D721Med (cell line): ENCODE results near the gene SDF4.

Source experiments
- DNase-seq: peaks from one replicate; pipeline ENCODE4 v3.0.0; 2011; ENCODE audit warnings: low spot score; ENCODE audit not compliant: insufficient read length
- FAIRE-seq: peaks from 2 replicates; lab custom pipeline; 2011; peaks lifted over from hg19 to GRCh38; lab: Jason Lieb, UNC
- CTCF ChIP-seq: IDR thresholded peaks from 2 replicates; pipeline ENCODE4 v1.5.1; 2012; ENCODE audit warnings: mild to moderate bottlenecking, control low read depth; ENCODE audit not compliant: insufficient read depth; ENCODE audit errors: missing control alignments

Gene SDF4

GRCh38 chr1:1230656-1231399 lies 973 bp downstream of the SDF4 start:
- FAIRE-seq: no peak
- no peak for TF ChIP-seq CTCF
- DNase-seq: no peak

DNA sequence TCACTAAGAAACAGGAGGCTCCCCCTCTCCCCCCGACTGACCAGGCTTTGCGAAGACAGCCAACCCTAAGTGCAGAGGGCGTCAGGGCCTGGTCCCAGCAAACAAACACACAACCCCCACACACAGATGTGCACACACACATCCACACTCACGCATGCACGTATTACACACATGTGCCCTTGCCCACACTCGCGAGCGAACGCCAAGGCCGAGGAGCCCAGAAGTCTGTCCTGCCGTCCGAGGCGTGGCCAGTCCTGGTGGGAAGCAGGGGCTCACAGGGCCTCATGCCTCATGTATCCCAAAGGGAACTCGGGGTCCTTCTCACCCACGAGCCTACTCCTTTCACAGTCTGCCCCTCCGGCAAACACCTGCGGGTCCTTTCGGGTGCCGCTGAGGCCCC lies 2.0 kb downstream of the SDF4 start:
- no peak for TF ChIP-seq CTCF
- FAIRE-seq (no peak), DNase-seq (no peak)

- FAIRE-seq: no peak
- DNase-seq: no peak
These were observed 3.0 kb downstream of the SDF4 start for GRCh38 chr1:1228596-1229321.

DNA sequence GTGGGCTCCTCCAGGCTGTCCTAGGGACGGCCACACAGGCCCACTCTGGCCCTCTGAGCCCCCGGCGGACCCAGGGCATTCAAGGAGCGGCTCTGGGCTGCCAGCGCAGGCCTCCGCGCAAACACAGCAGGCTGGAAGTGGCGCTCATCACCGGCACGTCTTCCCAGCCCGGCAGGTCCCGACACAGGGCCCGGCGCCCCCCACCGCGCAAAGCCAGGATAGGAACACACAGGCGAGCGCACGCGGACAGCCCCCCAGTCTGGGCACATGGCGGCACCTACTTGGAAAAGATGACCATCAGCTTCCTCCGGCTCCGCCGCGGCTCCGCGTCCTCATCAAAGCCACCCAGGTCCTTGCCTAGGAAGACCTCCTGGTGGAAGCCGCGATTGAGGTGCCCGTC lies 3.6 kb downstream of the SDF4 start:
- FAIRE-seq: no peak
- TF ChIP-seq CTCF: no peak
- no peak for DNase-seq

More at GRCh38 chr1:1228596-1229321, 3.0 kb downstream of the SDF4 start:
- no peak for TF ChIP-seq CTCF

DNA sequence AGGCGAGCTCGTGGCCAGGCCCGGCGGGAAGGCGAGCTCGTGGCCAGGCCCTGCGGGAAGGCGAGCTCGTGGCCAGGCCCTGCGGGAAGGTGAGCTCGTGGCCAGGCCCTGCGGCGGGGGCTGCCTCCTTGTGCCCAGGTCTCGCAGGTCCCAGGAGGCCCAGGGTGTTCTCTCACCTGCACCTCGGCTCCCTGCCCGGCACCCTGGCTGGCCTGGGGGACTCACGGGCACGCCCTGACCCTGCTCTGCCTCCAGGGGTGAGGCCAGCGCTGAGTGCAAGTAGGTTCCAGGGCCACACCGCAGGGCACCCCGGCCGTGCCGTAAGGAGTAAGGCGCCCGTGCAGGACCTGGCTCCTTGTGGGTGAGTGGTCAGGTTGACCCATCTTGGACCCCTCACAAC lies 4.4 kb downstream of the SDF4 start:
- no peak for FAIRE-seq
- no peak for DNase-seq
- no peak for TF ChIP-seq CTCF

- no peak for DNase-seq
- no peak for TF ChIP-seq CTCF
- FAIRE-seq: no peak
These were observed 5.0 kb downstream of the SDF4 start for GRCh38 chr1:1226566-1227362.
